Effector memory CD4-positive, alpha-beta T cell (primary cell): ENCODE measurements around the gene DGKG.

Source experiments
- DNase-seq, 3 donors: peaks; one replicate each; pipeline ENCODE4 v3.0.0-alpha.2; 2020
- H3K27ac ChIP-seq: 2 replicates; pipeline ENCODE4 v1.7.0; 2013; ENCODE audit warnings: mild to moderate bottlenecking, low read length, moderate library complexity; ENCODE audit not compliant: insufficient read depth, poor library complexity, severe bottlenecking
- H3K27me3 ChIP-seq: replicated peaks from 2 replicates; pipeline ENCODE4 v1.7.0; 2013; ENCODE audit warnings: mild to moderate bottlenecking, low read length; ENCODE audit not compliant: insufficient read depth, control insufficient read depth, poor library complexity, severe bottlenecking
- H3K36me3 ChIP-seq: 2 replicates; pipeline ENCODE4 v1.7.0; 2013; ENCODE audit warnings: mild to moderate bottlenecking, low read length, moderate library complexity; ENCODE audit not compliant: control insufficient read depth, insufficient read depth
- H3K4me1 ChIP-seq: 2 replicates; pipeline ENCODE4 v1.7.0; 2013; ENCODE audit warnings: low read length, mild to moderate bottlenecking; ENCODE audit not compliant: control insufficient read depth, insufficient read depth, poor library complexity, severe bottlenecking
- H3K4me3 ChIP-seq: 2 replicates; pipeline ENCODE4 v1.7.0; 2013; ENCODE audit warnings: low read length, low read depth, mild to moderate bottlenecking; ENCODE audit not compliant: insufficient read depth, poor library complexity, severe bottlenecking
- H3K9me3 ChIP-seq: 2 replicates; pipeline ENCODE4 v1.7.0; 2013; ENCODE audit warnings: mild to moderate bottlenecking, low read length, moderate library complexity; ENCODE audit not compliant: control insufficient read depth
- total RNA-seq, 3 donors: gene quantifications; one replicate each; lab custom pipeline; 2026; lab: John Stamatoyannopoulos, UW

The DGKG gene
- total RNA-seq: 0 to 0.09 (median 0) reads per million in 3 donors

DNA sequence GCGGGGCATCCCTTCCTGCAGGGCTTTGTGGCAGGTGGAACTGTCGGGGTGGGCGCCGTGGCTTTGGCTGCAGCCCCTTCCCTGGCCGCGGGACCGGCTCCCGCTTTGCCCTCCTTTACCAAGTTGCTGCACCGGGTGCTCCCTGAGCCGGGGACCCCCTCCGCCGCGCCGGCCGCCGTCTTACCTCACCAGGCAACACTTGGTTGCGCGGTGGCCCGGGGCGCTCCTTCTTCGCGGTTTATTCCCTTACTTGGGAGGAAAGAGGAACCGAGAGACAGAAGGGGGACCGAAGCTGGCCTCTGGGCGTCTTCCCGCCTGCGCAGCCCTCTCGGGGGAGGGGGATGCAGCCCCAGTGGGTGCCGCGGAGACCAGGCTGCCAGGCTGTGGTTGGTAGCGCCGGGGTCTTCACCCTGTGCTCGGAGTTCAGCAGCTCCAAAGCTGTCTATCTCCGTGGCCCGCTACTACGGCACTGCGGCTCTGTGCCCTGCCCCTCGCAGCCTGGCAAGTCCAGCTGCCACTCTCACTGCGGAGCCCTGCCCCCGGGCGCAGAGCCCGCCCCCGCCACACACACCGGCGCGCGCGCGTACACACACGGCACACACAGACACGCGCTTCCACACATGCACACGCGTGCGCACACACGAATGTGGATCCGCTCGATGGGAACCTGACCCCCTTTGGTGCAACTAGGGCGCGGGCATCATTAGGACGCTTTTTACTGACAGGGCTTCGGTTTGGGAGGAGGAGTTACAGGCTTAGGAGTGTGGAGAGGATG is at the start of gene DGKG:
Gene DGKG (minus strand): TSS at position 473 of the 775 bp plus-strand sequence. CDS start 41,775 bp downstream, outside the sequence.
- Histone ChIP-seq H3K27ac (no peak within 1 kb of the TSS), H3K4me1 (peaks cover 6% of the 10 kb centered on the region), H3K36me3 (no peaks in the 10 kb centered on the region), H3K9me3 (no peaks in the 10 kb centered on the region), H3K27me3 (peaks cover 11% of the 10 kb centered on the region), H3K4me3 (peak within 1 kb of the TSS; percentile 22)
- no peak for DNase-seq

DNA sequence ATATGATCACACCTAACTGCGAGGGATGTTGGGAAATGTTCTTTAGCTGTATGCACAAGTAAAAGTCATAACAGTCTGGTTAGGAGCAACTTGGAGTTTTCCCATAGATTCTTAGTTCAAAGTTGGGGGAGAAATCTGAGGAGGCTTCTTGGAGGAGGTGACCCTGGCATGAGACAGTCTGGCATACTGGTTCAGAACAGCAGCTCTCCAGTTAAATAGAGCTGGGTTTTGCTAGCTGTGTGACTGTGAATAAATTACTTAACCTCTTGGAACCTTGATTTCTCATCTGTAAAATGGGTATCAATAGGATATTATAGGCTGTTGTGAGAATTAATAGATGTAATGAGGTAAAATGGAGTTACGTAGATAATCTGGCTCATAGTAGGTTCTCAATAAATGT is 49.1 kb upstream of the DGKG start:
- no peaks in the 10 kb centered on the region for H3K27me3 ChIP-seq
- no peak overlapping the region for H3K4me3 ChIP-seq
- no peaks in the 10 kb centered on the region for H3K36me3 ChIP-seq
- no peak for DNase-seq
- H3K27ac ChIP-seq: no peak overlapping the region
- peaks cover 3% of the 10 kb centered on the region for H3K4me1 ChIP-seq
- no peaks in the 10 kb centered on the region for H3K9me3 ChIP-seq

DNA sequence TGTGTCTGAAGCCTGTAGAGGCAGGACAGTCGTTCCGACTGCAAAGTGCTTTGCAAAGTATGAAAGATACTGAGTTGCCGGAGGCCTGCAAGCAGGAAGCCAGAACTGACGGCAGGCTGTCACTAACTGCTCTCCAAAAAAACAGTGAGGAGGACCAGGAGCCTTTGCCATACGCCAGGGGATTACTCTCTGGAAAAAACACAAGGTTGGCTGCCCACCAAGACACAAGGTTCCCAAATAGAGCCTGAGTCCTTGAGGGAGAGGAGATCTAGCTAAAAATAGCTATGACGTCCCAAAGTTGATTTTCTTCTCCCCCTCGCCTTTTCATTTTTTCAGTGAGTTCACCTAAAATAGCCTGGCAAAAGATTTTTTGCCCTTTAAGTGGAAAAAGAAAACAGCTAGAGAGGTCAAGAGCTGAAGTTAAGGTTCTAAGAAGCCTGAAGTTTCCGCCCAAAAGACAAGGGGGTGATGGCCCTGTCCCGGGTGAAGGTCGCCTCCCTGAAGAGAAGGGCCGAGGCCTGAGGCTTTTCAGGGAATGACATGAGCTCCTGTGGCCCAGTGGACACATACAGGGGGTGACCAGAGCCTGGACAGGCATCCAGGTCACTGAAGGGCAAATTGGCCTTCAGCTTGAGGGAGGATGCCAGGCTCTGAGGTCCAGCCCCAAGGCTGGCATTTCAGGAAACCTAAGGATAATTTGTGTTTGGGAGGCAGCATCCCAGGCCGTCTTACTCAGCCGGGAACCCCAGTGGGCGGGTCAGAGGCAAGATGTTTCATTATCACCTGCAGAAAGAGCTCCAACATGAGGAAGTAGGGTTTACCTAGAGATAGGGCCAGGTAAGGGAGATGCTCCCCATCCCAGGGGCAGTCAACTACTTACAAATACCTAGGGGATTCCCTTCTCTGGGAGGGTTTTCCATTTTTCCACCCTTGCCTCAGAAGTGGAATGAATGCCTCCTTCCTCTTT is 44.9 kb upstream of the DGKG start:
- H3K27ac ChIP-seq: no peak overlapping the region
- H3K9me3 ChIP-seq: no peaks in the 10 kb centered on the region
- H3K27me3 ChIP-seq: no peaks in the 10 kb centered on the region
- no peaks in the 10 kb centered on the region for H3K36me3 ChIP-seq
- no peak overlapping the region for H3K4me3 ChIP-seq
- no peak for DNase-seq
- H3K4me1 ChIP-seq: no peaks in the 10 kb centered on the region

DNA sequence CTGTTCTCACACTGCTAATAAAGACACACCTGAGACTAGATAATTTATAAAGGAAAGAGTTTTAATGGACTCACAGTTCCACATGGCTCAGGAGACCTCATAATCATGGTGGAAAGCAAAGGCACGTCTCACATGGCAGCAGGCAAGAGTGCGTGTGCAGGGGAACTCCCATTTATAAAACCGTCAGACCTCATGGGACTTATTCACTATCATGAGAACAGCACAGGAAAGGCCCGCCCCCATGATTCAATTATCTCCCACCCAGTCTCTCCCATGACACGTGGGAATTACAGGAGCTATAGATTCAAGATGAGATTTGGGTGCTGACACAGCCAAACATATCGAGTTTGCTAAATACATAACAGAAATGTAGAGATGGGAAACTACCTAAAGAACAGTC is 39.5 kb upstream of the DGKG start:
- Histone ChIP-seq H3K4me3 (no peak overlapping the region), H3K4me1 (no peaks in the 10 kb centered on the region), H3K9me3 (no peaks in the 10 kb centered on the region), H3K27me3 (no peaks in the 10 kb centered on the region), H3K27ac (no peak overlapping the region), H3K36me3 (no peaks in the 10 kb centered on the region)
- DNase-seq: no peak

DNA sequence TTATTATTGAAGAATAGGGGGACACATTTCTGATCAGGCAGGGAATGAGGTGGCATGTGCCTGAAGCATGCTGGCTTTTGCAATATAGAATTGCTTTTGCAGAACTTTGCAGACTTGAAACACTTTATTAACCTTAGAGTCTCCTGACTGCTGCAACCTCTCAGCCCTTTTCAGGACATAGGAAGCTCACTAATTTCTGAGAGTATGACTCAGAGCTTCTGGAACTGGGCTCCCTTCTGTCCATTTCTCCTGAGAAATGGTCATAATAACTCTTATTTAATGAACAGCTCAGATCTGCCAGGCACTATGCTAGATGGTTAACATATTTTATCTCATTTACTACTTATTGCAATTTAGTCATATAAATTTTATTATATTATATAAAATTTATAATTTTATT is 38.6 kb upstream of the DGKG start:
- no peak for DNase-seq
- no peaks in the 10 kb centered on the region for H3K27me3 ChIP-seq
- H3K4me1 ChIP-seq: no peaks in the 10 kb centered on the region
- H3K36me3 ChIP-seq: no peaks in the 10 kb centered on the region
- H3K4me3 ChIP-seq: no peak overlapping the region
- H3K27ac ChIP-seq: no peak overlapping the region
- no peaks in the 10 kb centered on the region for H3K9me3 ChIP-seq

DNA sequence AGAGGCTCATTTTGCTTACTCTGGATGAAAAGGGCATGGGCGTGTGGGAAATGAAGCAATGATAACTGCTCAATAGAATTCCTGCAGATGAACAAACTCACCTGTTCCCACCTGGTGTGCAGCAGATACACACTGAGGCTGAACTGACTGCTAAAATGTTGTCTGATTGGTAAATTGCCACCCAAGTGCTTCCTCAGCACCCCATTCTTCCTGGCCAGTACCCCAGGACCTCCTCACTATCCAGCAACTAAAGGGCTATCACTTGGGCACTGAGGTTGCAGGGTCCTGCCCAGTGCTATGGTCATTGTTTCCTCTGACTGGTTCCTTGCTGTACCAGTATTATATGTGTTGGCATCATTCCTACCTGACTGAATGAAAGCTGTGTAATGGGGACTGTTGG is 38.0 kb upstream of the DGKG start:
- Histone ChIP-seq H3K4me3 (no peak overlapping the region), H3K9me3 (no peaks in the 10 kb centered on the region), H3K4me1 (no peaks in the 10 kb centered on the region), H3K27me3 (no peaks in the 10 kb centered on the region), H3K27ac (no peak overlapping the region), H3K36me3 (no peaks in the 10 kb centered on the region)
- no peak for DNase-seq

- DNase-seq: no peak
- Histone ChIP-seq H3K4me1 (no peaks in the 10 kb centered on the region), H3K27ac (no peak overlapping the region), H3K36me3 (no peaks in the 10 kb centered on the region), H3K4me3 (no peak overlapping the region), H3K27me3 (no peaks in the 10 kb centered on the region), H3K9me3 (no peaks in the 10 kb centered on the region)
These were observed 32.7 kb upstream of the DGKG start for GRCh38 chr3:186394566-186395217.

GRCh38 chr3:186386883-186387560 is 25.0 kb upstream of the DGKG start:
- no peak for DNase-seq
- H3K9me3 ChIP-seq: no peaks in the 10 kb centered on the region
- H3K27me3 ChIP-seq: no peaks in the 10 kb centered on the region
- no peaks in the 10 kb centered on the region for H3K36me3 ChIP-seq
- no peak overlapping the region for H3K27ac ChIP-seq
- no peaks in the 10 kb centered on the region for H3K4me1 ChIP-seq
- H3K4me3 ChIP-seq: no peak overlapping the region

DNA sequence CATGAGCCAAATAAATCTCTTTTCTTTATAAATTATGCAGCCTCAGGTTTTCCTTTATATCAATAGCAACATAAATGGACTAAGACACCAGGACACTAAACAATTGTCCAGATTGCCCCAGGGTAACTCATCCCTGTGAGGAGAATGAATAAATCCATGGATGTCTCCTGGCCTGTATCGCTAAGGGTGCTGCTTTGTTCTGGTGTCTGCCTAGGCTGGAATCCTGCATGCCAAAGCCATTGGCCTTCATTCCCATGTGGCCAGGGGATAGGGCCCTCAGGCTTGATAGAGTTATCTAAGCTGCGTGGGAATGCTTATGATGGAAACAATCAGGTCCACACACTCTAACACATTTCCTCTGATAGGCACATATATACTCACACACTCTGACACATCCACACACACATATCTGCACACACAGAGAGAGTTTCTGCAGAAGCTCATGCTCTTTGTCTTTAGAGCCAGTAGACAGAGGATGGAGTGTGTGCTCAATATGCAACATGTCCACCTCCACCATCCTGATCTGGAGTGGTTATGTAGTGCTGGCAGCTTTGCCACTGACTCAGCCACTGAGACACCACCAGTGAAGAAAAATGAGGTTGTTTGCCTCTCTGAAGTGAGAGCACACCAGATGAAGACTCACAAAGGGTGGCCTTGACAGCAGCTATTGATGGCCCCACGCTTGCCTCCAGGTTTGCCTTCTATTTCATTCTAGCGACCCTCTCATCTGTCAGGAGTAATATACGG is 24.0 kb upstream of the DGKG start:
- Histone ChIP-seq H3K27me3 (no peaks in the 10 kb centered on the region), H3K9me3 (no peaks in the 10 kb centered on the region), H3K4me1 (no peaks in the 10 kb centered on the region), H3K27ac (no peak overlapping the region), H3K36me3 (no peaks in the 10 kb centered on the region), H3K4me3 (no peak overlapping the region)
- DNase-seq: no peak
